NCI-H2196 treated with DMSO at 0.1 percent for 48 hours (cell line): ENCODE data around the gene CD8B2.
"Not testable (repeated sequence)": the region's sequence is repeated elsewhere in the genome, so short reads cannot be mapped to it uniquely, and the experiment has no call there.

Source experiments
- DNase-seq: peaks from one replicate; lab custom pipeline; 2025; ENCODE audit not compliant: unreplicated experiment; lab: John Stamatoyannopoulos, UW

CD8B2 gene

GRCh38 chr2:106511476-106511901 is 24.3 kb downstream of the CD8B2 start:
- not testable (repeated sequence) for DNase-seq

- not testable (repeated sequence) for DNase-seq
Measured at GRCh38 chr2:106511934-106512333, 24.8 kb downstream of the CD8B2 start.

GRCh38 chr2:106513391-106513790 is 26.2 kb downstream of the CD8B2 start:
- not testable (repeated sequence) for DNase-seq

GRCh38 chr2:106514827-106515226 is 27.7 kb downstream of the CD8B2 start:
- not testable (repeated sequence) for DNase-seq

GRCh38 chr2:106516436-106516835 is 29.3 kb downstream of the CD8B2 start:
- no peak for DNase-seq

- DNase-seq: no peak
Measured at GRCh38 chr2:106516864-106517263, 29.7 kb downstream of the CD8B2 start.

GRCh38 chr2:106517329-106517728 is 30.2 kb downstream of the CD8B2 start:
- DNase-seq: no peak

- no peak for DNase-seq
Measured at GRCh38 chr2:106519767-106520166, 32.6 kb downstream of the CD8B2 start.

GRCh38 chr2:106521016-106521415 is 33.9 kb downstream of the CD8B2 start:
- DNase-seq: no peak

- DNase-seq: no peak
Measured at GRCh38 chr2:106523976-106524665, 37.0 kb downstream of the CD8B2 start.

- DNase-seq: no peak
Measured at GRCh38 chr2:106530866-106531265, 43.7 kb downstream of the CD8B2 start.

- DNase-seq: no peak
Measured at GRCh38 chr2:106531676-106532214, 44.6 kb downstream of the CD8B2 start.

GRCh38 chr2:106532236-106532635 is 45.1 kb downstream of the CD8B2 start:
- DNase-seq: no peak

- DNase-seq: no peak
Measured at GRCh38 chr2:106534471-106534870, 47.3 kb downstream of the CD8B2 start.

GRCh38 chr2:106536490-106536889 is 49.3 kb downstream of the CD8B2 start:
- no peak for DNase-seq

- no peak for DNase-seq
Measured at GRCh38 chr2:106537047-106537446, 49.9 kb downstream of the CD8B2 start.

GRCh38 chr2:106537791-106538191 is 50.6 kb downstream of the CD8B2 start:
- no peak for DNase-seq

GRCh38 chr2:106540886-106541285 is 53.7 kb downstream of the CD8B2 start:
- DNase-seq: no peak

- DNase-seq: no peak
Measured at GRCh38 chr2:106541333-106541732, 54.2 kb downstream of the CD8B2 start.

- DNase-seq: peak; percentile 44
Measured at GRCh38 chr2:106542746-106543359, 55.7 kb downstream of the CD8B2 start.

- no peak for DNase-seq
Measured at GRCh38 chr2:106545007-106545406, 57.8 kb downstream of the CD8B2 start.

- DNase-seq: no peak
Measured at GRCh38 chr2:106546391-106546990, 59.3 kb downstream of the CD8B2 start.
